ENCODE measurements around the gene TTLL11.

DNA sequence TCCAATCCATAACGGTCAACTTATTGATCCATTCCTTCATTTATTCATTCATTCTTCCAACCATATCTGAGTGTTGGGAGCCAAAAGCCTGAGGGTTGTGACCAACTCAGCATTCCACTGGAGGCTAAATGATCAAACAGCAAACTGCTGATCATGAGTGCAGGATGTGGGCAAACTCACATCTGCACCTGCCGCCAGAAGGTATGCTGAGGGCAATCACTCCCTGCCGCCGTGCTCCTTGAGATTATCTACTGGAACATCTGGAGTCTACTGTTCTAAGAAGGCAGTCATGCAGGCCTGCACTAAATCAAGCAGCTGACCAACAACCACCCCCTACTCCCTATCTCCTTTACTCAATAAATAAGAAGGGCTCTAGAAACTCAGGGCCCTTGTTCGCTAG, 184.0 kb downstream of the TTLL11 start:
- TF ChIP-seq, protein P1, sequence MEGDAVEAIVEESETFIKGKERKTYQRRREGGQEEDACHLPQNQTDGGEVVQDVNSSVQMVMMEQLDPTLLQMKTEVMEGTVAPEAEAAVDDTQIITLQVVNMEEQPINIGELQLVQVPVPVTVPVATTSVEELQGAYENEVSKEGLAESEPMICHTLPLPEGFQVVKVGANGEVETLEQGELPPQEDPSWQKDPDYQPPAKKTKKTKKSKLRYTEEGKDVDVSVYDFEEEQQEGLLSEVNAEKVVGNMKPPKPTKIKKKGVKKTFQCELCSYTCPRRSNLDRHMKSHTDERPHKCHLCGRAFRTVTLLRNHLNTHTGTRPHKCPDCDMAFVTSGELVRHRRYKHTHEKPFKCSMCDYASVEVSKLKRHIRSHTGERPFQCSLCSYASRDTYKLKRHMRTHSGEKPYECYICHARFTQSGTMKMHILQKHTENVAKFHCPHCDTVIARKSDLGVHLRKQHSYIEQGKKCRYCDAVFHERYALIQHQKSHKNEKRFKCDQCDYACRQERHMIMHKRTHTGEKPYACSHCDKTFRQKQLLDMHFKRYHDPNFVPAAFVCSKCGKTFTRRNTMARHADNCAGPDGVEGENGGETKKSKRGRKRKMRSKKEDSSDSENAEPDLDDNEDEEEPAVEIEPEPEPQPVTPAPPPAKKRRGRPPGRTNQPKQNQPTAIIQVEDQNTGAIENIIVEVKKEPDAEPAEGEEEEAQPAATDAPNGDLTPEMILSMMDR (IDR thresholded peaks at IDR 0.05): no peak
- TF ChIP-seq POLR2AphosphoS5 (IDR thresholded peaks at IDR 0.05): no peak
- no peak for TF ChIP-seq EP300 (IDR thresholded peaks at IDR 0.05)

Measured in upper lobe of left lung (tissue), 4 donors.